ENCODE measurements around the gene FLT3LG.

GRCh38 chr19:49520705-49521319 is 46.8 kb downstream of the FLT3LG start:
- TF ChIP-seq CTCF (conservative IDR thresholded peaks at IDR 0.05; ENCODE audit: low read depth in 2 of 2) (no peak), ZNF331 (CRISPR knock-in tag; IDR thresholded peaks at IDR 0.05; ENCODE audit: low read depth) (no peak), JUNB (IDR thresholded peaks at IDR 0.05; ENCODE audit: unreplicated experiment) (no peak), EZH2phosphoT487 (IDR thresholded peaks at IDR 0.05; ENCODE audit: unreplicated experiment) (no peak), REST (IDR thresholded peaks at IDR 0.05; ENCODE audit: unreplicated experiment) (no peak), EZH2 (IDR thresholded peaks at IDR 0.05; ENCODE audit: low read depth, unreplicated experiment) (no peak)
